Astrocyte of the spinal cord (primary cell): ENCODE data around the gene RCBTB2.

ENCODE experiments used
- DNase-seq: peaks from one replicate; pipeline ENCODE4 v3.0.0; 2011; ENCODE audit warnings: low read depth, low spot score
- H3K4me3 ChIP-seq: 2 replicates; pipeline ENCODE4 v1.5.1; 2011; ENCODE audit warnings: low read depth, mild to moderate bottlenecking, low read length, moderate library complexity
- in situ Hi-C: cut with HindIII; loops from 2 replicates; pipeline ENCODE4 v1.10.0; 2017; ENCODE audit warnings: low sequenced_read_pairs
- TF ChIP-seq, protein P1 (sequence below): IDR thresholded peaks from 2 replicates; pipeline ENCODE4 v1.5.1; 2012; ENCODE audit warnings: low read depth, mild to moderate bottlenecking, low read length, inconsistent platforms

Gene RCBTB2

DNA sequence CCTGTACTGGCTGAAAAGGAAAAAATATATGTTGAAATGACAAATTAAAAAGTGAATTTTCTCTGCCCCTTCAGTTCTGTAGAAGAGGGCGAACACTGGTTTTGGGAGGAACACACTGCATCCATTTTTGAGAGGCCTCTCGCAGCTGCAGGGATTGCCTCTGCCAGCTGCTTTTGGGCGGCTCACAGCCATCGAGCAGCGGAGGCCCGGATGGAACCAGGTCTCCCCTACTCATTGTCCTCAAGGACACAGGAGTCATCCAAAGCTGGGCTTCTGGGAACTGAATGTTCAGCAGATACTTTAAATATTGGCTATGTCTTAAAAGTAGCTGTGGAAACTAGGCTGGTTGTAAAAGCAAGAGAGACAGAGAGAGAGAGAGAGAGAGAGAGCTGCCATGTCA is 17.1 kb downstream of the RCBTB2 start:
- DNase-seq = no peak
- TF ChIP-seq, protein P1, sequence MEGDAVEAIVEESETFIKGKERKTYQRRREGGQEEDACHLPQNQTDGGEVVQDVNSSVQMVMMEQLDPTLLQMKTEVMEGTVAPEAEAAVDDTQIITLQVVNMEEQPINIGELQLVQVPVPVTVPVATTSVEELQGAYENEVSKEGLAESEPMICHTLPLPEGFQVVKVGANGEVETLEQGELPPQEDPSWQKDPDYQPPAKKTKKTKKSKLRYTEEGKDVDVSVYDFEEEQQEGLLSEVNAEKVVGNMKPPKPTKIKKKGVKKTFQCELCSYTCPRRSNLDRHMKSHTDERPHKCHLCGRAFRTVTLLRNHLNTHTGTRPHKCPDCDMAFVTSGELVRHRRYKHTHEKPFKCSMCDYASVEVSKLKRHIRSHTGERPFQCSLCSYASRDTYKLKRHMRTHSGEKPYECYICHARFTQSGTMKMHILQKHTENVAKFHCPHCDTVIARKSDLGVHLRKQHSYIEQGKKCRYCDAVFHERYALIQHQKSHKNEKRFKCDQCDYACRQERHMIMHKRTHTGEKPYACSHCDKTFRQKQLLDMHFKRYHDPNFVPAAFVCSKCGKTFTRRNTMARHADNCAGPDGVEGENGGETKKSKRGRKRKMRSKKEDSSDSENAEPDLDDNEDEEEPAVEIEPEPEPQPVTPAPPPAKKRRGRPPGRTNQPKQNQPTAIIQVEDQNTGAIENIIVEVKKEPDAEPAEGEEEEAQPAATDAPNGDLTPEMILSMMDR = no peak
- in situ Hi-C loops = no loop called here
- H3K4me3 ChIP-seq = no peak overlapping the region

DNA sequence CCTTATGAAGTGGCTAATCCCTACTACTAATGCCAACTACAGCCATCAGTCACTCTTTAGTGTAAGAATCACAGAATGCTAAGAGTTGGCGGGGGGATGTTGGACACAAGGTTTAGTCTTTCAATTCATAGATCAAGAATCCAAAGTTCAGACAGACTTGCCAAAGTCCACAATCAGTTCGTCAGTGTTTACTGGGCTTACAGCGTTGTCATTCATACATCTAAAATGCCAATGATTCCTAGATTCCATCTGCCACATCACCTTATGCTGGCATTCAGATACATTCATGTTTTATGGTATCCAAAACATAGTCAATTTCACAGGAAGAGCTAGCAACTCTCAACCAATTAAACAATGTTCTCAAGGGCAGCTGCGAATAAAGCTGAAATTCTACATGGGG is 18.1 kb downstream of the RCBTB2 start:
- in situ Hi-C loops = no loop called here
- DNase-seq = no peak
- H3K4me3 ChIP-seq = no peak overlapping the region
- TF ChIP-seq, protein P1 = no peak

DNA sequence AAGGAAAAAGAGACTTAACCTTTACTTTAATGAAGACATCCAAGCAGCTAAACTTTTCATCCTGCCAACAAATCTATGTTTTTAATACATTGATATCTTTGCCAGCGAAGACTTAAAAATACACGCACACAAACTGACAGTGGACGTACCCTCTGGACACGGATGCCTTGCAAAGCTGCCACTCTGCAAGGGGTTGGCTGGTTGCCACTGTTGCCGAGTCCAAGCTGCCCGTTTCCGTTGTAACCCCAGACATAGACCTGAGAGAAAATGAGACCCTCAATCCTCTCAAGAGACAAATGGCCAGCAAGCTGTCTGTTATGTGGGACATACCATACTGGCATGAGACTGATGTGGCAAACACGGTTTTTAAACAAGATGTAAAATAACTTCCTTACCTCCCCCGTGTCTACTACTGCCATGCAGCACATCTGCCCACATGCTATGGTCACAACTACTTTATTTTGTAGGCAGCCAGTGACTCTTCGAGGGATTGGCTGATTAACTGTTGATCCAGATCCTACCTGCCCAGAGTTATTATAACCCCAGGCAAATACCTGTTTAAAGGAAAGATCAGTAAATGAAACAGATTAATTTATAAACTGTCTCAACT is 21.2 kb downstream of the RCBTB2 start:
- in situ Hi-C loops = no loop called here
- DNase-seq = no peak
- no peak overlapping the region for H3K4me3 ChIP-seq
- TF ChIP-seq, protein P1 = no peak

DNA sequence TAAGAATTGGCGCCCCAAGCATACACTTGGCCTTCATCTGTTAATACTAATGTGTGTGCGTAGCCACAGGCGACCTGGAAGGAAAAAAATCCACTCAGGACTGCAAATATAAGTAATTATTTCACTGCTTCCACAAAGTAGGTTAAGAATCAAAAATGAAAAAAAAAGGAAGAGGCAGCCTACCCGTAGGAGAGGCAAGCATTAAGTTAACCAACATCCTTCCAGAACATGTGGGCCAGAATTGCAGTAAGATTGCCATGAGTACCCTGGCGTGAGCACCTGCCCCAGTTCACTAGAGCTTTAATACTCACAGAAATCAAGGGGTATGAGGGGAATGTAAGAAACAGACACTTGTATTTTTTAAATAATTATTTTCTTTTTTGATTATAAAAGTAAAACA is 22.2 kb downstream of the RCBTB2 start:
- no peak overlapping the region for H3K4me3 ChIP-seq
- TF ChIP-seq, protein P1 = no peak
- in situ Hi-C loops = no loop called here
- DNase-seq = no peak

DNA sequence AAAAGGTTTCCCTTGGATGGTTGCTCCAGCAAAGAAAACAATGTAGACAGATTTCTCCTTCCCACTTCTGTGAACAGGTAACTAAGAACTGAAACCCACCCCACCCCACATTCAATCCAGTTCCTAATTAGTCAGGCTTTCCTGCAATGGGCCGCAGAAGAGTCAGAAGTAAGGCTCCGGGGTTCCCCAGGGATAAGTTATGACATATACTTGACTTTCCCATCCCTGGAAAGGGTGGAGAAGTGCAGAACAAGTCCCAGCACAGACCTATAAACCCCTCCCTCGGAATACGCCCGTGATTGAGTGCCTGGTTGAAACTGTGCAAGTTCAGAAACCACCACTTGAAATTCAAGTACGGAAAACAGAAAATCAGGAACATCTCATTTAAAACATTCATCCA is 24.9 kb downstream of the RCBTB2 start:
- H3K4me3 ChIP-seq = no peak overlapping the region
- DNase-seq = no peak
- TF ChIP-seq, protein P1 = no peak
- in situ Hi-C loops = no loop called here

DNA sequence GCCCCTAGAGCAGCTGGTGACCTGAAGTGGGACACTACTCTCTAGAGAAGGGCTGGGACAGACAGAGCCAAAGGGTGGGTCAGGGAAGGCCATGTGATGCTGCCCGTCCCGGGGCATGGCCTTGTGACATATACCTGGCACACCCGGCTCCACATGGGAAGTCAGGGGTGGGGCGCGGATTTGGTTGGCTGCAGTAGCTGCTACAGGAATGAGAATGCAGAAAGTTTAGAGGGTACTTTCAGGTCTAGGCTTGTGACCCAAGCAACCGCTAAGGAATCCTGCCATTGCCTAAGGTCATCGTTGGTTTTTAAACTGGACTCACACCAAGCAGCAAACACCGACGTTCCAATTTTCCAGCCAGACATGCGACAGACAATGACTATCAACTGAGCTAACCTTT is 25.9 kb downstream of the RCBTB2 start:
- DNase-seq = no peak
- in situ Hi-C loops = no loop called here
- H3K4me3 ChIP-seq = no peak overlapping the region
- TF ChIP-seq, protein P1 = no peak
